HAP-1 (cell line): Measurements from ENCODE around the gene PERM1.

Experiments used
- DNase-seq, 2 experiments: peaks; one replicate each; pipeline ENCODE4 v3.0.0-alpha.2; 2016 to 2020; ENCODE audit warnings: low spot score in 2 of 2
- H3K27me3 ChIP-seq: fragments of 250-450 bp; sonication (Bioruptor Pico); 2 replicates; pipeline ENCODE4 v1.5.1; 2020; ENCODE audit warnings: low read depth, mild to moderate bottlenecking, moderate library complexity
- H3K36me3 ChIP-seq: fragments of 250-450 bp; sonication (Bioruptor Pico); replicated peaks from 2 replicates; pipeline ENCODE4 v1.5.1; 2020; ENCODE audit warnings: mild to moderate bottlenecking
- H3K4me1 ChIP-seq: fragments of 250-450 bp; sonication (Bioruptor Pico); 2 replicates; pipeline ENCODE4 v1.5.1; 2020; ENCODE audit warnings: mild to moderate bottlenecking
- H3K4me3 ChIP-seq: fragments of 250-450 bp; sonication (Bioruptor Pico); 2 replicates; pipeline ENCODE4 v1.5.1; 2020; ENCODE audit warnings: mild to moderate bottlenecking, moderate library complexity
- H3K9me3 ChIP-seq: fragments of 250-450 bp; sonication (Bioruptor Pico); 2 replicates; pipeline ENCODE4 v1.5.1; 2020; ENCODE audit warnings: mild to moderate bottlenecking, moderate library complexity
- in situ Hi-C: fragments of 300-500 bp; cut with MboI; formaldehyde crosslinking; loops from 3 replicates; pipeline ENCODE4 v1.14.3; 2020; ENCODE audit warnings: low sequenced_read_pairs, inconsistent platforms, mixed read lengths

The PERM1 gene

DNA sequence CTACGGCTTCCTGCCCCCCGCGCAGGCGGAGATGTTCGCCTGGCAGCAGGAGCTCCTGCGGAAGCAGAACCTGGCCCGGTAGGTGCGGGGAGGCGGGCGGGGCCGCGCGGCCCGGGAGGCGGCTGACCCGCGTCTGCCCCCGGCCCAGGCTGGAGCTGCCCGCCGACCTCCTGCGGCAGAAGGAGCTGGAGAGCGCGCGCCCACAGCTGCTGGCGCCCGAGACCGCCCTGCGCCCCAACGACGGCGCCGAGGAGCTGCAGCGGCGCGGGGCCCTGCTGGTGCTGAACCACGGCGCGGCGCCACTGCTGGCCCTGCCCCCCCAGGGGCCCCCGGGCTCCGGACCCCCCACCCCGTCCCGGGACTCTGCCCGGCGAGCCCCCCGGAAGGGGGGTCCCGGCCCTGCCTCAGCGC is 39.5 kb downstream of the PERM1 start:
- Histone ChIP-seq H3K4me3 (peak overlapping the region; percentile 37), H3K4me1 (peaks cover 22% of the 10 kb centered on the region), H3K27me3 (no peaks in the 10 kb centered on the region), H3K9me3 (no peaks in the 10 kb centered on the region), H3K36me3 (peaks cover 37% of the 10 kb centered on the region)
- DNase-seq, result peak in 1 of 2 experiments; percentile 51
- in situ Hi-C loops, result no loop called here

DNA sequence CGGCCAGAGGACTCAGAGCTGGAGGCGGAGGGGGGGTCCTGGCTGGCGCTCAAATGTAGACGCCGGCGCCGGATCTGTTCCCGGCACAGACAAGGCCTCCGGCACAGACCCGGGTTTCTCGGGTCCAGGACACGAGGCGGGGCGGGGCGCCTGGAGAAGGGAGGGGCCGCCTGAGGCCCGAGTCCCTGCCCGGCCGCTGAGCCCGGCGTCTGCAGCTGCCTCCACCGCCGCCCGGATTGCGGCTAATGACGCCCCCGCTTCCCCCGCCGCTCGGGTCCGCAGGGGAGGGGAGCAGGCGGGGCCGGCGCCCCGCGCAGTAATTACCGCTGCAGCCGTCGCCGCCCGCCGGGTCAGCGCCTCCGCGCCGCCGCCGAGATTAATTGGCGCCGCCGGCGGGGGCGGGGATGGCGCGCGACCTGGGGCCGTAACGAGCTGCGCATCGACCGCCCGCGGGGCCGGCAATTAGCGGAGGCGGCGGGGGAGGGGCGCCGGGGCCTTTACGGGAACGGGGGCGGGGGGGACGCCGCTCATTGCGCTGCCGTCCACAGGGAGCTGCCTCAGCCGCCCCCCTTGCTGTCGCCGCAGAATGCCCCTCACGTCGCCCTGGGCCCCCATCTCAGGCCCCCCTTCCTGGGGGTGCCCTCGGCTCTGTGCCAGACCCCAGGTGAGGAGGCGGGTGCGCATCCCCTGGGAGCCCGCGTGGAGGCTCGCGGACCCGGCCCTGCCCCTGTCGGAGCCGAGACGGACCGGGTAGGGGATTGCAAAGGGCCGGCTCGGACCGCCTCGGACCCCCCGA is 40.1 kb downstream of the PERM1 start:
- no peaks in the 10 kb centered on the region for H3K9me3 ChIP-seq
- peak; percentile 72 to 85 for DNase-seq
- H3K27me3 ChIP-seq, result no peaks in the 10 kb centered on the region
- peaks cover 22% of the 10 kb centered on the region for H3K4me1 ChIP-seq
- H3K4me3 ChIP-seq, result peak overlapping the region; percentile 37
- in situ Hi-C loops, result no loop called here
- peaks cover 31% of the 10 kb centered on the region for H3K36me3 ChIP-seq

DNA sequence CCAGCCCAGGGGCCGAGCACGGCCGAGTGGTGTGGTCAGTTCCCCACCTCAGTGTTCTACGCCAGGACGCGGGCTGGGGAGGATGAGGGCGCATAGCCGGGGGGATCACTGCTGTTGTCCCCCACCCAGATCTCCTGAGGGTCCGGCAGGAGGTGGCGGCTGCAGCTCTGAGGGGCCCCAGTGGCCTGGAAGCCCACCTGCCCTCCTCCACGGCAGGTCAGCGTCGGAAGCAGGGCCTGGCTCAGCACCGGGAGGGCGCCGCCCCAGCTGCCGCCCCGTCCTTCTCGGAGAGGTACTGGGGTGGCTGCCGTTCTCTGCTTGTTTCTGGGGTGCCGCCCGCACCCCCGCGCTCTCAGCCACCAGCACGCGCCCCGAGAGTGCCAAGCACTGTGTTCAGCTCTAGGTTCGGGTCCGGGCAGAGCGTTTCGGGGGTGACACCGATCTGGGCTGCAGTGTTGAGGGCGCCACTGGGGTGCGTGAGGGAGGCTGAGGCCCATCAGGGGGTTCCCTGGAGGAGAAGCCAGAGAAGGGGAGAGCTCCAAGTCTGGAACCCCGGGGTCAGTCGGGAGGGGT is 40.8 kb downstream of the PERM1 start:
- DNase-seq, result no peak
- H3K27me3 ChIP-seq, result no peaks in the 10 kb centered on the region
- peak overlapping the region; percentile 24 for H3K4me3 ChIP-seq
- peaks cover 24% of the 10 kb centered on the region for H3K36me3 ChIP-seq
- peaks cover 22% of the 10 kb centered on the region for H3K4me1 ChIP-seq
- no peaks in the 10 kb centered on the region for H3K9me3 ChIP-seq
- in situ Hi-C loops, result no loop called here

DNA sequence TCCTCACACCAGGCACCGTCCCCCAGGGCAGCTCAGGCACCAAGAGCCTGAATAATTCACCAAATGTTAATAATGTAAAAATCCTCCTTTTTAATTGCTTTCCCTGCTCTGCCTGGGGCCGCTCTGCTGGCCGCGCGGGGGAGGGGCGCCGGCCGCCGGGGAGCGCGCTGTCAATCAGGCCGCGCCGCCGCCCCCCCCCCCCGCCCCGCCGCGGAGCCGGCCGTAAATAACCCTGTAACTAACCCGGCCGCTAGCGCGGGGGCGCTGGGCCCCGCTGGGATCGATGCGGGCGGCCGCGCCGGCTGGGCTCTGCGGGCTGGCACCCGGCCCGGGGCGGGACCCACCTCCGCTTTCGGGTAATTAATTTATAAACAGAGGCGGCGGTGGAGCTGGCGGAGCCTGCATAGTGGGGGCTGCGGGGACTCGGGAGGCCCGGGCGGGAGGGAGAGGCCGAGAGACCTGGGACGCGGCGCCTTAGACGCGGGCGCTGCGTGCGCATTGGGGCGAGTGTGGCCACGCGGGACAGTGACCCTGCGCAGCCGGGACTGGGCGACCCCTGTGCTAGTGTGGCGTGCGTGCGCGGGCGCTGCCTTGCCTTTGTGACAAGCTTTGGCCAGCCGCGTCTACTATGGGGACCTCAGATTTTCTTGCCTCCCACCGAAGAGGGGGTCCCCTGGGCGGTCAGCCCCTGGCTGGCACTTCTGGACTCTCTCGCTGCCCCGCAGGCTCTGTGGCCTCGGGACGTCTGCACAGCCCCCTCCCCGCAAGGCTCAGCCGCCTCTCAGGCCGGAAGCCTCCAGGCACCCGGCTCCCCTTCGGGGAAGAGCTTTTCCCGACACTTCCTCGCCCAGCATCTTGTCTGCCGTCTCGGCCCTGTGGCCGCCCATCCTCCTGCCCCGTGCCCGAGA is 41.5 kb downstream of the PERM1 start:
- Histone ChIP-seq H3K9me3 (no peaks in the 10 kb centered on the region), H3K36me3 (peaks cover 16% of the 10 kb centered on the region), H3K27me3 (no peaks in the 10 kb centered on the region), H3K4me1 (peaks cover 29% of the 10 kb centered on the region), H3K4me3 (peak overlapping the region; percentile 24)
- in situ Hi-C loops, result no loop called here
- DNase-seq, result peak; percentile 63 to 79

DNA sequence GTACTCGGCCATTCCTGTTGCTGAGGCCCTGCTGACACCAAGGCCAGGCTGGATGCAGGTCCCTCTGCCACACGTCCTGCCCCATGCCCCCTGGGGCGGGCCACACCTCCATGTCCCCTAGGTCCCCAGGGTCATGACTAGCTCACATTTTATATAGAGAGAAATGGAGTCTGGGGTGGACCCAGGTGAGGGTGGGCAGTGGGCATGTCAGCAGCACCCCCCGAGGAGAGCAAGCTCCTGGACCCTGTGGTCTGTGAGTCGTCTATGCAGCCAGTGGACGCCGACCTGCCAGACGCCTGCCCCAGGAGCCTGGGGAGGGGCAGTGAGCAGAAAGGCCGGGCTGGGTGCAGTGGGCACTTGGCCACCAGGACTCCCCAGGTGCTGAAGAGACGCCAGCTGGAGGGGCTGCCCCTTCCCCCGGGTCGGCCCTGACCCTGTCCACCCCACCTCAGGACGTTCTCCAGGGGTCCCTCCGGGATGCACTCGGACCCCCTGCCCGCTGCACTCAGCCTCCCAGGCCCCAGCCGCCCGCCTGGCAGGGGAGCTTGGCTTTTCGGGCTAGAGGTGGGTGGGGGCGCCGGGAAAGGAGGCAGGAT is 42.3 kb downstream of the PERM1 start:
- in situ Hi-C loops, result no loop called here
- no peak for DNase-seq
- Histone ChIP-seq H3K4me3 (no peak overlapping the region), H3K36me3 (peaks cover 9% of the 10 kb centered on the region), H3K4me1 (peaks cover 31% of the 10 kb centered on the region), H3K27me3 (no peaks in the 10 kb centered on the region), H3K9me3 (no peaks in the 10 kb centered on the region)

DNA sequence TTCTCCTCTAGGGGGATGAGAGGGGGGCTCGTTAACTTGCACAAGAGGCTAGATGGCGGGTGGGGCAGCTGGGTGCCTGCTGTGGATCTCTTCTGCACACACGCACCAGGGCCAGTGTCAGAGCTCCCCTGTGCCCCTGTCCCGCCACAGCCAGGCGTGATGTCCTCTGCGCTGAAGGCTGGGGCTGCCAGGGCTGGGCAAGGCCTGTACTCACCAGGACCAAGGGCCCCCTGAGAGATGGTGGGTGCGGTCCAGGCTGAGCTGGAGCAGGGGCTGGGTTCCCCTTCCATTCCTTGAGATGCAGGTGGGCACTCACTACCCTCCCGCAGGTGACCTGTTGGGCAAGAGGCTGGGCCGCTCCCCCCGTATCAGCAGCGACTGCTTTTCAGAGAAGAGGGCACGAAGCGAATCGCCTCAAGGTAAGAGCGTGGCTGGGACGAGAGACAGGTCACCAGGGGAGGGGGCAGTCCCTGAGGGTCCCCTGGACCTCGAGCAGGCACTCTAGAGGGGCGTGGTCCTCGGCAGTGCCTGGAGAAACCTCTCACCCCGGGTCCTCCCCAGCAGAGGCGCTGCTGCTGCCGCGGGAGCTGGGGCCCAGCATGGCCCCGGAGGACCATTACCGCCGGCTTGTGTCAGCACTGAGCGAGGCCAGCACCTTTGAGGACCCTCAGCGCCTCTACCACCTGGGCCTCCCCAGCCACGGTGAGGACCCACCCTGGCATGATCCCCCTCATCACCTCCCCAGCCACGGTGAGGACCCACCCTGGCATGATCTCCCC is 43.0 kb downstream of the PERM1 start:
- Histone ChIP-seq H3K27me3 (no peaks in the 10 kb centered on the region), H3K4me1 (peaks cover 31% of the 10 kb centered on the region), H3K4me3 (no peak overlapping the region), H3K9me3 (no peaks in the 10 kb centered on the region), H3K36me3 (peaks cover 3% of the 10 kb centered on the region; the same call in 1 of the 2 replicates)
- in situ Hi-C loops, result no loop called here
- no peak for DNase-seq

DNA sequence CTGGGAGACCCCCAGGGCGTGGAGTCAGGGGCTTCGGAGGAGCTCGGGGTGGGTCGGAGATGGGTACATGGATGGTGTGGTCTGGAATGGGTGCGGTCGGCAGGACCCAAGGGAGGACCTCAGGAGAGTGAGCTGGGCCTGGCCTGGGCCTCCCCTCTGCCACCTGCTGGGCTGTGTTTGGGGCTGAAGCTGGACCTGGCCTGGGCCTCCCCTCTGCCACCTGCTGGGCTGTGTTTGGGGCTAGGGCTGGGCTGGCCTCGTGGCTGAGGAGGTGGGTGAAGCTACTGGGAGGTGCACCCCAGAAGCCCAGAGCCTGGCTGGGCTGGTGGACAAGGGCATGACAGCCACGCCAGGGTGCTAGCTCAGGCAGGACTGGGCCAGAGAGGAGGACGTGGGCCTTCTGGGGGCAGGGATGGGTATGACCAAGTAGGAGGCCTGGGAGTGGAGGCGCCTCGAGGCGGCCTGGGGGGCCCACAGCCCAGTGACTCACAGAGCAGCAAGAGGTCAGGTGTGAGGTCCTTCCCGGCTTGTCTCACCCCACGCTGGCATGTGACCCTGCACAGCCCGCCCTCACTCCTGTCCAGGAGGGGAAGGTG is 43.7 kb downstream of the PERM1 start:
- Histone ChIP-seq H3K4me3 (no peak overlapping the region), H3K27me3 (no peaks in the 10 kb centered on the region), H3K4me1 (peaks cover 31% of the 10 kb centered on the region), H3K9me3 (no peaks in the 10 kb centered on the region), H3K36me3 (no peaks in the 10 kb centered on the region)
- peak in 1 of 2 experiments; percentile 49 for DNase-seq
- in situ Hi-C loops, result no loop called here

DNA sequence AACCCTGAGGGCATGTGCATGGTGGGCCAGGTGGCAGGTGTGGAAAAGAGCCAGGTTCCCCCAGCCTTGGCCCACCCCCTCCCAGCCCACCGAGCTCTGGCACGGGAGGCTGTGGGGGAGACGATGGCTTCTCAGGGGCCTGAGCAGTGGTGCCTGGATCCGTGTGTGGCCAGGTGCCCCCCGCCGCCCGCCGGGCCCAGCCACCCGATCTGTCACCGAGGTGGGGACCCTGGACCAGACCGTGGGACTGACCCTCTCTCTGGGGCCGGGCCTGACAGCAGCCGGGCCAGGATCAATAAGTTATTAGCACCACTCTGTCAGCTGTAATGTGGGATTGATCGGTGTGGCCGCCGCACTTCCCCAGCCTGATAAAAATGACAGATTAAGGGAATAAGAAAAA is 44.4 kb downstream of the PERM1 start:
- in situ Hi-C loops, result no loop called here
- Histone ChIP-seq H3K4me3 (no peak overlapping the region), H3K4me1 (peaks cover 28% of the 10 kb centered on the region), H3K36me3 (no peaks in the 10 kb centered on the region), H3K9me3 (no peaks in the 10 kb centered on the region), H3K27me3 (no peaks in the 10 kb centered on the region)
- DNase-seq, result no peak

DNA sequence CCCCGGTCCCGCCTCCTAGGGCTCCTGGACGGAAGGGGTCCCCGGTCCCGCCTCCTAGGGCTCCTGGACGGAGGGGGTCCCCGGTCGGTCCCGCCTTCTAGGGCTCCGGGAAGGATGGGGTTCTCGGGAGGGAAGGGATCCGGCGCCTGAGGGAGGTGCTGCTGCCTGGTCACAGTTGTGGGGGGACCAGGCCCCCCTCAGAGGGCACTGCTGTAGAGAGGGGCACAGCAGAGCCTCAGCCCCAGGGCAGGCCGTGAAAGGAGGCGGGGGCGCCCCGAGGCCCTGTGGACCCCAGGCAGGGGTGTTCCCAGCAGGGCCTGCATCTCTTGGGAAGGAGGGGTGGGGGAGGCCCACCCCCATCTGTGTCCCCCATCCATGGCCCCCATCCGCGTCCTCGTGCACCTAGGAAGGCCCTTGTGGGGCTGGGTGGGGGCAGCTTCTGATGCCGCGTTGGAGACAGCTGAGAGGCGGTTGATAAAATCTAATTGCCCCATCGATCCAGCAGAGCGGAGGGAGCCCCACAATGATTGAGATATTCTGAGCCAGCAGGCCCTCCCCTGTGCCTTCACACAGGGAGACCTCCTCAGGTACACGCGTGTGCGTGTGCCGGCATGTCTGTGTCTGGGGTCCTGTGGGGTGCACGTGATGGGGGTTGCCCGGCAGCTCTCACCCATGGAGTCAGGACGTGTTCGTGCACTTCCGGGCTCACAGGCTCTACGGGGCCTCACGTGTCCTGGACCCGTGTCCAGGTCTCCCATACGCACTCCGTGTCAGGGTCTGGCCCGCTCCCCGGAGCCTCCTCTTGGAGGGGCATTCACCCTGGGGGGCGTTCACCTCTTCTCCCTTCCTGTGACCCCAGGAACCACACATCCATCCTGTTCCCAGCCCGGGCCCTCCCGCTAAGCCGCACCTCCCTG is 45.3 kb downstream of the PERM1 start:
- Histone ChIP-seq H3K27me3 (no peaks in the 10 kb centered on the region), H3K4me1 (peaks cover 27% of the 10 kb centered on the region), H3K9me3 (no peaks in the 10 kb centered on the region)

DNA sequence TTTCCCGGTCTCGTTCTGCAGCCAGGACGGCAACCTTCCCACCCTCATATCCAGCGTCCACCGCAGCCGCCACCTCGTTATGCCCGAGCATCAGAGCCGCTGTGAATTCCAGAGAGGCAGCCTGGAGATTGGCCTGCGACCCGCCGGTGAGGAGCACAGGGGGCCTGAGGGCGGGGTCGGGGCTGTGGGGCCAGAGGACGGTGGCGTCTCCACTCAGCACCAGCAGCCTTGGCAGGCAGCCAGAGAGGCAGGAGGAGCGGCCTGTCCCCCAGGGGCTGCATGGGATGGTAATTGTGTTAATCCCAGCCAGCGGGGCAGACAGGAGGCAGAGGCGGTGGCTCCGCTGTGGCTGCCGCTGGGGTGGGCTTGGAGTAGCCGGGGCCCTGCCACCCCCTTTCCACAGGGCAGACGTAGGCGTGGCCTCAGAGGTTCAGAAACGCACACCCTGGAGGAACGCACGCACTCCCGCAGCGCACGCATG is 46.1 kb downstream of the PERM1 start:
- DNase-seq, result peak; percentile 72 to 92
- Histone ChIP-seq H3K27me3 (no peaks in the 10 kb centered on the region), H3K9me3 (no peaks in the 10 kb centered on the region), H3K4me3 (no peak overlapping the region), H3K36me3 (peaks cover under 1% of the 10 kb centered on the region), H3K4me1 (peaks cover 19% of the 10 kb centered on the region)
- in situ Hi-C loops, result no loop called here

More for the DNA sequence above, 45.3 kb downstream of the PERM1 start:
- Histone ChIP-seq H3K4me3 (no peak overlapping the region), H3K36me3 (no peaks in the 10 kb centered on the region)
- in situ Hi-C loops, result no loop called here
- no peak for DNase-seq

DNA sequence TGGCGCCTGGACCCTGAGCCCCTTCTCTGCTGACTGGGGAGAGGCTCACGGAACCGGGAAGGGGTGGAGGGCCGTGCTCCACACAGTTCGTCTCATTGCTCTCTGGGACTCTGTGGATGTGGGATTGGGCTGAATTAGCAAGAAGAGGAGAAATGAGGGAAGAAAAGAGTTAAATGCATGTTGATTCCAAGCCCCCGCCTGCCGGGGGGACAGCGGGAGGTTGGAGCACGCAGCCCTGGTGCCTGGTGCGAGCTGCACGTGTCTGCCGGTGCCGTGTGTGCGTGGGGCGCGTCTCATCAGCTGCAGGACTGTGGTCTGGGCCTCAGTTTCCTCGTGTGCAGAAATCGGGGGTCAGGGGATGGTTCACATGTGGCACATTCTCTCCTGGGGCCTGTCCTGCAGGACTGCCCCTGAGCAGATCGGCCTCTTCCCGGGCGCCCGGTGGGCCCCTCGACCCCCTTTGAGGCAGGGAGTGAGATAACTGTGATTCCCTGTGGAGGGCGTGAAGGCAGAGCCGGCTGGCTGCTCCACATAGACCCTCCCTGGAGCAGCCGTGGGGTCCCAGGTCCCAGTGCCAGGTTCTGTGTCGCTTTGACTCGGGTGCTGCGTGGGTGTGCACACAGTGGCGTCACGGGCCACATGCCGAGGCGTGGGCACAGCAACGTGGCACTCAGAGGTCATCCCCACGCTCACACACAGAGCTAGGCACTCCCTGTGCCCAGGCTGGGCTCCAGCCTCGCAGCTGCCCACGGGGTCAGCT is 46.7 kb downstream of the PERM1 start:
- H3K9me3 ChIP-seq, result no peaks in the 10 kb centered on the region
- no peaks in the 10 kb centered on the region for H3K27me3 ChIP-seq
- H3K4me3 ChIP-seq, result no peak overlapping the region
- in situ Hi-C loops, result no loop called here
- H3K36me3 ChIP-seq, result peaks cover 4% of the 10 kb centered on the region
- no peak for DNase-seq
- peaks cover 13% of the 10 kb centered on the region for H3K4me1 ChIP-seq
